Heart left ventricle (tissue), 16 donors: ENCODE results near the gene DNAJB6. TPM values are rescaled to one million over a fixed set of nuclear protein-coding genes. Genes with fewer than 3 reads are reported as not detected.

Source experiments
- ATAC-seq, 4 donors: fragments of 200-7000 bp; cut with Tn5 transposase; one replicate each; pipeline ENCODE4 v1.9.1; 2020 to 2022; ENCODE audit warnings: moderate library complexity in 4 of 4, mild to moderate bottlenecking in 3 of 4, moderate number of reproducible peaks in 1 of 4
- DNase-seq, 5 donors: peaks; one replicate each; pipeline ENCODE4 v3.0.0-alpha.2; 2020
- H3K27ac ChIP-seq, 12 donors: fragments of 200-600 bp; sonication (generic) in 4 of 12; one replicate each; pipeline versions ENCODE4 v1.5.0 to v1.8.0; 2016 to 2022; ENCODE audit warnings: mild to moderate bottlenecking in 2 of 12
- H3K27me3 ChIP-seq, 9 donors: fragments of 200-600 bp; sonication (generic) in 2 of 9; one replicate each; pipeline versions ENCODE4 v1.5.1 to v1.8.0; 2016 to 2022; ENCODE audit warnings: mild to moderate bottlenecking in 3 of 9
- H3K36me3 ChIP-seq, 9 donors: fragments of 200-600 bp; sonication (generic) in 2 of 9; one replicate each; pipeline versions ENCODE4 v1.5.0 to v1.8.0; 2018 to 2022; ENCODE audit warnings: mild to moderate bottlenecking in 2 of 9
- H3K4me1 ChIP-seq, 12 donors: fragments of 200-600 bp; sonication (generic) in 4 of 12; one replicate each; pipeline versions ENCODE4 v1.5.0 to v1.8.0; 2016 to 2022; ENCODE audit warnings: mild to moderate bottlenecking in 3 of 12
- H3K4me3 ChIP-seq, 12 donors: fragments of 200-600 bp; sonication (generic) in 4 of 12; one replicate each; pipeline versions ENCODE4 v1.5.0 to v1.8.0; 2017 to 2022; ENCODE audit warnings: mild to moderate bottlenecking in 9 of 12, moderate library complexity in 4 of 12
- H3K9me3 ChIP-seq, 12 donors: fragments of 200-600 bp; sonication (generic) in 4 of 12; one replicate each; pipeline versions ENCODE4 v1.5.0 to v1.8.0; 2016 to 2022; ENCODE audit warnings: mild to moderate bottlenecking in 1 of 12
- CTCF ChIP-seq, 12 donors: fragments of 200-600 bp; sonication (generic) in 4 of 12; IDR thresholded peaks; one replicate each; pipeline versions ENCODE4 v1.5.0 to v1.8.0; 2018 to 2022; ENCODE audit warnings: antibody characterized with exemption in 12 of 12, mild to moderate bottlenecking in 5 of 12
- POLR2A ChIP-seq, 2 donors: fragments of 450-650 bp; IDR thresholded peaks; one replicate each; pipeline ENCODE4 v1.6.1; 2017; ENCODE audit warnings: antibody characterized with exemption in 2 of 2, mild to moderate bottlenecking in 2 of 2, moderate library complexity in 2 of 2
- WGBS, 4 donors: extraction: QIAGEN DNeasy Blood & Tissue Kit in 2 of 4; methylation state at CpG; one replicate each; pipeline versions ENCODE4 v1.1.5 to v1.1.7; 2013 to 2018; 5-methylcytosine and 5-hydroxymethylcytosine counted together
- intact Hi-C, 10 donors: fragments of 100-400 bp; cut with DNase I; formaldehyde crosslinking; loops; one replicate each; pipeline versions ENCODE4 v1.11.1 to v1.14.2; 2022
- polyA plus RNA-seq, 2 donors: library from polyadenylated mRNA; stranded (reverse); fragments of 200-250 nt; gene quantifications; one replicate each; pipeline ENCODE4 v1.2.3, GENCODE V29; 2013
- total RNA-seq, 9 donors: library from RNA; depleted of rRNA in 2 of 9; stranded (reverse); fragments of >200 nt in 2 of 9; fragmentation: NEBNext Ultra II Directional in 3 of 9; extraction: Animal tissue kit (Norgen Biotek cat#: 25700) in 3 of 9; gene quantifications; one replicate each; pipeline versions ENCODE4 v1.1.0 to v1.2.4, GENCODE V29; 2016 to 2023
- donor health status: ischemic (EF 13 %, LVEDD 7.1; RV severe dilation, severe dysfunction).
- donor health status: healthy with polysubstance abuse.
- donor health status: DM: no; HTN: yes; CAD: no.
- donor health status: DM: no; HTN: no; CAD: no.
- donor health status: ischemic (EF 25% LVEDD 6.9; RV normal size, moderate dysfunction).
- donor health status: ischemic (EF 25% LVEDD 5.7; RV mildly dilated, moderate dysfunction).
- donor health status: healthy.
- donor health status: DM: yes; HTN: yes; CAD: no.
- donor health status: ischemic (EF 35%, LVEDD 5.7; RV mildly dilated, moderate dysfunction).
- donor health status: nonischemic (EF 11% LVEDD 7.7; RV severe dilation, severe dysfunction).
- donor health status: DM: yes; HTN: yes; CAD: no.
- donor health status: PGD.
- donor health status: ischemic (EF 29% LVEDD 5.4; RV normal size, mild dysfunction).
- donor health status: nonischemic (EF 23%, LVEDD 6.1; RV moderate dilation, normal function).

DNAJB6 gene
- total and polyA plus RNA-seq, 11 donors, result 118 to 237 (median 162) TPM

DNA sequence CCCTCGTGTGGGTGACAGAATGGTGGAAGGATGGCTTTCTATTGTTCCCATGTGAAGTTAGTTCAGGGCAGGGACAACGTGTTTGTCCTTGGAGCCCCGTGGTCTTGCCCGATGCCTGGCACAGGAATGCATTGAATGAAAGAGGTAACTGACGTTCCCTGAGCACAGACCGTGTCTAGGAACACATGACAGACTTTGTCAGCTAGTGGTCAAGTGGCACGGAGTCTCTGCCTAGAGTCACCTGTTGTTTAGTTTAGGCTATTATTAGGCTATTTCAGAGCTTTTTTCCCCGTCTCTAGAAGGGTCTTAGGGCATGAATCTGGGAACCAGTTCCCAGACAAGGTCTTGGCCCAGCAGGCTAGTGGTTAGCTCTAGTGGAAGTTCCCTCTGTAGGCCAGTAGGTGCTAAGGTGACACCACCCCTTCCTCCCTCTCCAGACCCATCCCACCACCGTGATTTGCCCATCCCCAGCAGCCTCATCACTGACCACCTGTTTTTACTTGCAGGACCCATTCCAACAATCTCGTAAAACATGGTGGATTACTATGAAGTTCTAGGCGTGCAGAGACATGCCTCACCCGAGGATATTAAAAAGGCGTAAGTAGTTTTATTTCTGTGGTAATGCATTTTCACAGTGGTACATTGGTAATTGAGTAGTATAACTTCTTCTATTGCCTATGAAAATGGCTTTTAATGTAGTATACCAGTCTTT lies 21.4 kb downstream of the DNAJB6 start:
- intact Hi-C loops, result no loop called here
- Histone ChIP-seq H3K27ac (peak overlapping the region in 11 of 12 donors; percentile 6 to 80 (median 62)), H3K4me1 (peaks cover 0 to 86% (median 57%) of the 10 kb centered on the region in 12 donors), H3K9me3 (no peaks in the 10 kb centered on the region), H3K4me3 (no peak overlapping the region), H3K27me3 (no peaks in the 10 kb centered on the region), H3K36me3 (peaks cover 0 to 53% (median 45%) of the 10 kb centered on the region in 9 donors)
- 58 to 67% (median 63%) methylated on average over 13 of the region's 13 CpGs for WGBS, 4 donors
- TF ChIP-seq POLR2A (IDR thresholded peaks at IDR 0.05) (no peak), CTCF (IDR thresholded peaks at IDR 0.05) (no peak)
- DNase-seq, result peak in 2 of 5 donors; percentile 50 to 66
- ATAC-seq, result peak; percentile 49 to 66 (median 58)

DNA sequence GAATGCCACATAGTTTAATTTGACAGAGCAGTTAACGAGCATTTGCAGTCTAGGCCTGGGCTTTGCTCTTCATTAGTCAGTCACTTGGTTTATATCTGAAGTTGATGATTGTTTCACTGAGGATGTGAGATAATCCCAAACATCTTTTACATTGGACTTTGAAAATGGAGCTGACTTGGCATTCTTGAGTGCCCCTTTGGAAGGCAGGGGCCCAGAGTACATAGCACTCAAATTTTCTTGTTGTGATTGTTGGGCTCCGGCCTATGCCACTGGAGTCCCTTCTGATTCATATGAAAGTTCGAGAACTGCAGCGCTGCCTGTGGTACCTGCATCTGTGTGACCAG lies 21.9 kb downstream of the DNAJB6 start:
- no peak overlapping the region for H3K4me3 ChIP-seq
- H3K9me3 ChIP-seq, result no peaks in the 10 kb centered on the region
- H3K4me1 ChIP-seq, result peaks cover 0 to 82% (median 54%) of the 10 kb centered on the region in 12 donors
- ATAC-seq, result no peak
- WGBS, 4 donors, result 57 to 83% (median 61%) methylated on average over 4 of the region's 4 CpGs
- DNase-seq, result no peak
- H3K27ac ChIP-seq, result peak overlapping the region in 11 of 12 donors; percentile 6 to 80 (median 61)
- H3K27me3 ChIP-seq, result no peaks in the 10 kb centered on the region
- TF ChIP-seq CTCF (IDR thresholded peaks at IDR 0.05) (no peak), POLR2A (IDR thresholded peaks at IDR 0.05) (no peak)
- H3K36me3 ChIP-seq, result peaks cover 0 to 58% (median 50%) of the 10 kb centered on the region in 9 donors
- intact Hi-C loops, result no loop called here

DNA sequence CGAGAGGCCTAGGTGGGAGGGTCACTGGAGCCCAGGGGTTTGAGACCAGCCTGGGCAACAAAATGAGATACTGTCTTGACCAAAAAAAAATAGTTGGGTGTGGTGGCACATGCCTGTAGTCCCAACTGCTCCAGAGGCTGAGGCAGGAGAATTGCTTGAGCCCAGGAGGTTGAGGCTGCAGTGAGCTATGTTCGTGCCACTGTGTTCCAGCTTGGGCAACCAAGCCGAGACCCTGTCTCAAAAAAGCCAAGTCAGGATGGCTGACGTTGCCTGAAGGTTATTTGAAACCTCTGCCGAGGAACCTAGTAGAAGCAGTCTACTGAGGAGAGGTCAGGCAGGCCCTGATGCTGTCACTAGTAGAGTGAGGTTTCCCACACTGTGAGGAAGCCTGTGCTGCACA lies 22.8 kb downstream of the DNAJB6 start:
- Histone ChIP-seq H3K9me3 (no peaks in the 10 kb centered on the region), H3K4me1 (peaks cover 0 to 78% (median 45%) of the 10 kb centered on the region in 12 donors), H3K27ac (peak overlapping the region in 8 of 12 donors; percentile 9 to 80 (median 64)), H3K27me3 (no peaks in the 10 kb centered on the region), H3K4me3 (no peak overlapping the region), H3K36me3 (peaks cover 0 to 67% (median 59%) of the 10 kb centered on the region in 9 donors)
- ATAC-seq, result no peak
- TF ChIP-seq CTCF (IDR thresholded peaks at IDR 0.05), result no peak
- TF ChIP-seq POLR2A (IDR thresholded peaks at IDR 0.05), result no peak
- WGBS, 4 donors, result 53 to 67% (median 58%) methylated on average over 5 of the region's 5 CpGs
- DNase-seq, result no peak
- intact Hi-C loops, result no loop called here

- Histone ChIP-seq H3K36me3 (peaks cover 0 to 77% (median 68%) of the 10 kb centered on the region in 9 donors), H3K27ac (peak overlapping the region in 2 of 12 donors; percentile 76 to 80), H3K27me3 (no peaks in the 10 kb centered on the region), H3K9me3 (no peaks in the 10 kb centered on the region), H3K4me3 (no peak overlapping the region), H3K4me1 (peaks cover 0 to 74% (median 37%) of the 10 kb centered on the region in 12 donors)
- DNase-seq (no peak), ATAC-seq (no peak)
- intact Hi-C loops, result no loop called here
- no peak for TF ChIP-seq POLR2A (IDR thresholded peaks at IDR 0.05)
- TF ChIP-seq CTCF (IDR thresholded peaks at IDR 0.05), result no peak
- WGBS, 4 donors, result 44 to 55% (median 48%) methylated on average over 3 of the region's 3 CpGs
Observed at GRCh38 chr7:157360483-157361025, 23.8 kb downstream of the DNAJB6 start.
